Measurements from ENCODE around the gene LRRFIP2. TPM values are rescaled to one million over a fixed set of nuclear protein-coding genes. Genes with fewer than 3 reads are reported as not detected.
"Not testable (repeated sequence)": the region's sequence is repeated elsewhere in the genome, so short reads cannot be mapped to it uniquely, and the experiment has no call there.

Gene LRRFIP2, protein sequence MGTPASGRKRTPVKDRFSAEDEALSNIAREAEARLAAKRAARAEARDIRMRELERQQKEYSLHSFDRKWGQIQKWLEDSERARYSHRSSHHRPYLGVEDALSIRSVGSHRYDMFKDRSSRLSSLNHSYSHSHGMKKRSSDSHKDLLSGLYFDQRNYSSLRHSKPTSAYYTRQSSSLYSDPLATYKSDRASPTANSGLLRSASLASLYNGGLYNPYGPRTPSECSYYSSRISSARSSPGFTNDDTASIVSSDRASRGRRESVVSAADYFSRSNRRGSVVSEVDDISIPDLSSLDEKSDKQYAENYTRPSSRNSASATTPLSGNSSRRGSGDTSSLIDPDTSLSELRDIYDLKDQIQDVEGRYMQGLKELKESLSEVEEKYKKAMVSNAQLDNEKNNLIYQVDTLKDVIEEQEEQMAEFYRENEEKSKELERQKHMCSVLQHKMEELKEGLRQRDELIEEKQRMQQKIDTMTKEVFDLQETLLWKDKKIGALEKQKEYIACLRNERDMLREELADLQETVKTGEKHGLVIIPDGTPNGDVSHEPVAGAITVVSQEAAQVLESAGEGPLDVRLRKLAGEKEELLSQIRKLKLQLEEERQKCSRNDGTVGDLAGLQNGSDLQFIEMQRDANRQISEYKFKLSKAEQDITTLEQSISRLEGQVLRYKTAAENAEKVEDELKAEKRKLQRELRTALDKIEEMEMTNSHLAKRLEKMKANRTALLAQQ
- polyA plus RNA-seq (2012; ENCODE audit: insufficient read depth, insufficient read length), result 40.1 TPM

- peak; percentile 59 for DNase-seq (ENCODE audit: low read depth, low spot score)
- peak within 1 kb of the TSS; percentile 64 for H3K4me3 ChIP-seq (ENCODE audit: low read length)
Observed at GRCh38 chr3:37174532-37175126, at the start of gene LRRFIP2. Gene LRRFIP2 (minus strand): TSS chr3:37174582. CDS start chr3:37148983, 25,599 bp downstream.

GRCh38 chr3:37223576-37223975, 49.2 kb upstream of the LRRFIP2 start:
- no peak overlapping the region; the same call in 1 of the 2 replicates for H3K4me3 ChIP-seq (ENCODE audit: low read length)
- no peak for DNase-seq (ENCODE audit: low read depth, low spot score)

DNA sequence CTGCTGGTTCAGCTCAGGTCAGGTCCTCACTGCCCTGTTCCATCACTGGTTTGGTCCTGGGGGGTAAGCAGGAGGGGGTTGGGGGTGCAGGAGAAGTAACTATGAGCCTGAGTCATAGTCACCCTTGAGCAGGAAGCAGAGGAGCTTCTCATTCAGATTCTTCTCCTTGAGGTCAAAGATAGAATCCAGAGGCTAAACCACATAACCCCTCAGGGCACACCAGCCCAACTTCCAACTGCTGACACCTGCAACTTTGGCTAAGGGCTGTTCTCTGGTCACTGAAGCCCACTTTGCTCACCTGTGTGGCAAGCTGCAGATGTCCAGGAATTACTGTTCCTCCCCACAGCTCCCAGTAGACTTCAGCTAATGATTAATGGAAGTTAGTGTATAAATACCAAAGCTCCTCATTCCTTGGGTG, 48.8 kb upstream of the LRRFIP2 start:
- DNase-seq (ENCODE audit: low read depth, low spot score), result peak; percentile 89

DNA sequence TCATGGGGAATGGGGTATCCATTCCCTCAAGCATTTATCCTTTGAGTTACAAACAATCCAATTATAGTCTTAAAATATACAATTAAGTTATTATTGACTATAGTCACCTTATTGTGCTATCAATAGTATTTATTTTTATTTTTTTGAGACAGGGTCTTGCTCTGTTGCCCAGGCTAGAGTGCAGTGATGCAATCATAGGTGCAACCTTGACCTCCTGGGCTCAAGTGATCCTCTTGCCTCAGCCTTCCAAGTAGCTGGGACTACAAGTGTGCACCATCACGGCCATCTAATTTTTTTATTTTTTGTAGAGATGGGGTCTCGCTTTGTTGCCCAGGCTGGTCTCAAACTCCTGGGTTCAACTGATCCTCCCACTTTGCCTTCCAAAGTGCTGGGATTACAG, 48.2 kb upstream of the LRRFIP2 start:
- DNase-seq (ENCODE audit: low read depth, low spot score), result not testable (repeated sequence)

More for the DNA sequence above, 48.8 kb upstream of the LRRFIP2 start:
- H3K4me3 ChIP-seq (ENCODE audit: low read length), result no peak overlapping the region; the same call in 1 of the 2 replicates

GRCh38 chr3:37221407-37221806, 47.0 kb upstream of the LRRFIP2 start:
- no peak overlapping the region for H3K4me3 ChIP-seq (ENCODE audit: low read length)
- no peak for DNase-seq (ENCODE audit: low read depth, low spot score)

More for the DNA sequence above, 48.2 kb upstream of the LRRFIP2 start:
- not testable (repeated sequence) for H3K4me3 ChIP-seq (ENCODE audit: low read length)

DNA sequence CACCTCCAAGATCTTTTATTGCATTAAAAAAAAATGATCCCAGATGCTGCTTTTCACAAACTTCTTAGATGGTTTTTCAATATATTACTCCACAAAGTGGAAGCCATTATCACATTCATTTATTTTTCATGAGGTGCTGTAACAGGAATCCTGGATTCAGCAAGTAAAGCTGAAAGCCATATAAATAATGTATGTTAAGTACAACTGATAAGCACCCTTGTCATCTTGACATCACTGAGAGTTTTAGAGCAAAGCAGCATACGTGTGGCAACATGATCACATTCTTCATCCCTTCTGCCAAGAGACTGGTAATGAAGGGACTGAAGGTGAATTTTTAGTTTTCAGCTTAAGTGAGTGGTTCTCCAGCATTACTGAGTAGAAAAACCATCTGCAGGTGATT, 44.9 kb upstream of the LRRFIP2 start:
- DNase-seq (ENCODE audit: low read depth, low spot score), result no peak
- H3K4me3 ChIP-seq (ENCODE audit: low read length), result no peak overlapping the region

DNA sequence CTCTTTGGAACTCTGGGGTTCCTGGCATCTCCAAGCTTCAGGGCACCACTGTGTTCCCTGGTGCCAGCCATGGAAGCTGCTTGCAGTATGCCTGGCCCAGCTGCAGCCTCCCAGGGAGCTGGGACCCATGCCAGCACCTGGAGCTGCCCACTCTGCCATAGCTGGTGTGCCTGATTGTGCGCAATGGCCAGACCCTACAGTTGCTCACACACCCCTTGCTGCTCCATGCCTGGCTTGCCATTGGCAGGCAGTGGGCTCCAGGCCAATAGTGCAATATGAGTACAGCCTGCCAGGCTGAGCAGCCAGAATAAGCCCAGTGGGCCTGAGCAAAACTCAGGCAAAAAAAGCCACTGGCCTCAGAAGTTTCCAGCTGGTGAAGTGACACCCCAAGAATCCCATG, 43.8 kb upstream of the LRRFIP2 start:
- no peak overlapping the region for H3K4me3 ChIP-seq (ENCODE audit: low read length)
- DNase-seq (ENCODE audit: low read depth, low spot score), result no peak

GRCh38 chr3:37217098-37217849, 42.9 kb upstream of the LRRFIP2 start:
- peak overlapping the region; percentile 39 for H3K4me3 ChIP-seq (ENCODE audit: low read length)
- DNase-seq (ENCODE audit: low read depth, low spot score), result peak; percentile 85

DNA sequence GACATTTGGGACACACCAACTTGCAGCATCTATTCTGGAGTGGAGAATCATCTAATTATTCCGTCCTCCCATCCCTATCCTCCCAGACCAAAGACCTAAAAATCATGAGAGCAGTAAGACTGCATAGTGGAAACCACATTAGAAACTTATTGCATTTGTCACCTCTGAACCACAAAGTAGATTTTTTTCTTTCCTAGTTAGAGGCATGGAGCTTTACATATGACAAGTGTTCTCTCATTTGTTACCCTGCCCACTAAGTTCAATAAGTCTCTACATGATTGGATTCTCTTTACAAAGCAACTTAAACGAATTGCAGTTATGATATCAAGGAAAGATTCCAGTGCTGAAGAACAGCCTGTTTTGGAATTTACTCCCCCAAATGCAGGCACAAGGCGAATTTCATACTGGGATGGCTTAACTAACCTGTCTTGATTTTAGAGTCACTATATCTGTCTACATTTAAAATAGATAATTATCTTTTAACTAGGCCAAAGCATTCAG, 42.3 kb upstream of the LRRFIP2 start:
- peak; percentile 89 for DNase-seq (ENCODE audit: low read depth, low spot score)

GRCh38 chr3:37214076-37214475, 39.7 kb upstream of the LRRFIP2 start:
- no peak for DNase-seq (ENCODE audit: low read depth, low spot score)
- no peak overlapping the region for H3K4me3 ChIP-seq (ENCODE audit: low read length)

More for the DNA sequence above, 42.3 kb upstream of the LRRFIP2 start:
- peak overlapping the region; percentile 39 for H3K4me3 ChIP-seq (ENCODE audit: low read length)

GRCh38 chr3:37210230-37210629, 35.8 kb upstream of the LRRFIP2 start:
- no peak overlapping the region for H3K4me3 ChIP-seq (ENCODE audit: low read length)

DNA sequence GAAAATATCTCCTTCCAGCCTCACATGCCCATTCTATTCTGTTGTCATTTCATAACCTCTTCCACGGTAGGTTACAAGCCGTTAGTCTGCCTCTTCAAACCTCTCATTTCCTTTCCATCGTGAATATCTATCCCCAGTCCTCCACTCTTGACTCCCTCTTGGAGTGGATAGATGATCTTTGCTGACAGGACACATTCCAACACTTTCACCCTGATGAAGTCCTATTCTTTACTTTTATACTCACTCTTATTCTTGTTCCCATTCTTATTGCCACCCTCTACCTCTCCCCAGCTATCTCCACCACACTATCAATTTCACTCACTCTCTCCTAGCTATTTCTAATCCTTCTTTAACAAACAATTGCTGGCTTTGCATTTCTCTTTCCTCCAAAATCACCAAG, 34.2 kb upstream of the LRRFIP2 start:
- not testable (repeated sequence) for DNase-seq (ENCODE audit: low read depth, low spot score); H3K4me3 ChIP-seq (ENCODE audit: low read length)

More at GRCh38 chr3:37210230-37210629, 35.8 kb upstream of the LRRFIP2 start:
- DNase-seq (ENCODE audit: low read depth, low spot score), result no peak

GRCh38 chr3:37208008-37208407, 33.6 kb upstream of the LRRFIP2 start:
- not testable (repeated sequence) for H3K4me3 ChIP-seq (ENCODE audit: low read length); DNase-seq (ENCODE audit: low read depth, low spot score)

- not testable (repeated sequence) for H3K4me3 ChIP-seq (ENCODE audit: low read length); DNase-seq (ENCODE audit: low read depth, low spot score)
Observed at GRCh38 chr3:37206041-37206440, 31.7 kb upstream of the LRRFIP2 start.

- no peak overlapping the region for H3K4me3 ChIP-seq (ENCODE audit: low read length)
- no peak for DNase-seq (ENCODE audit: low read depth, low spot score)
Observed at GRCh38 chr3:37204314-37204713, 29.9 kb upstream of the LRRFIP2 start.

DNA sequence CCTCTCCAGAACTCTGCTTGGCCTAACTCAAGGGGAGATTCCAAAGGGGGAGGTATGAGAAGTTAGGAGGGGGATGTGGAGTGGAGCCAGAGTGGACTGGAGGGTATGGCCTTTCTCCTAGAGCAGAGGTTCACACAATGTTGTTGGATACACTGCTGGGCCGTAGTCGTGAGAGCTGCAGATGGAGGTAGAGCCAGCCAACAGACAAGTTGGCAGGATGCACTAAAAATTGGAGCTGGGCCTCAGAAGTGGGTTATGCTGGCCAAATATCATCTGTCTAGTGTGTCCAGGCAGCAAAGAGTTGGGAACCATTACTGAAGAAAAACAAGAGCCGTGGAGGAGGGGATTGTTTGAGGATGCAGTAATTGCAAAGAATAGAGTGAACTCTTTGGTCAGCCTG, 27.7 kb upstream of the LRRFIP2 start:
- DNase-seq (ENCODE audit: low read depth, low spot score), result no peak

GRCh38 chr3:37200141-37200540, 25.8 kb upstream of the LRRFIP2 start:
- H3K4me3 ChIP-seq (ENCODE audit: low read length), result no peak overlapping the region
- DNase-seq (ENCODE audit: low read depth, low spot score), result no peak

More for the DNA sequence above, 27.7 kb upstream of the LRRFIP2 start:
- no peak overlapping the region for H3K4me3 ChIP-seq (ENCODE audit: low read length)

DNA sequence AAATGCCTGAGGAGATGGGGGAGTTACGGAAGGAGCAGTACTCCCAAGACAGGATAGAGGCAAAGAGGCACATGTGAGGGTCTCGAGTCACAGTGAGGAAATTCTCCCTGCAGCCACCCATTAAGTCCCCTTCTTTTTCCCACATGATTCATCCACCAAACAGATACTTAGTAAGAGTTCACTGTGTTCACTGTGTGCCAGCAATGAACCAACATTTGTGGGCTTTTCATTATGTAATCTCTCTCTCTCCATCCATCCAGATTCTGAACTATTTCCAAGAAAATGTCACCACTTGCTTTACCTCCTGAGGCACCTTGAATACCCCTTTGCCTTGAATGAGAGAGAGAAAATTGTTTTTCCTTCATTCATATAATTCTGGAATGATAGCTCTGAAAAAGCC, 24.6 kb upstream of the LRRFIP2 start:
- no peak for DNase-seq (ENCODE audit: low read depth, low spot score)
- no peak overlapping the region for H3K4me3 ChIP-seq (ENCODE audit: low read length)

DNA sequence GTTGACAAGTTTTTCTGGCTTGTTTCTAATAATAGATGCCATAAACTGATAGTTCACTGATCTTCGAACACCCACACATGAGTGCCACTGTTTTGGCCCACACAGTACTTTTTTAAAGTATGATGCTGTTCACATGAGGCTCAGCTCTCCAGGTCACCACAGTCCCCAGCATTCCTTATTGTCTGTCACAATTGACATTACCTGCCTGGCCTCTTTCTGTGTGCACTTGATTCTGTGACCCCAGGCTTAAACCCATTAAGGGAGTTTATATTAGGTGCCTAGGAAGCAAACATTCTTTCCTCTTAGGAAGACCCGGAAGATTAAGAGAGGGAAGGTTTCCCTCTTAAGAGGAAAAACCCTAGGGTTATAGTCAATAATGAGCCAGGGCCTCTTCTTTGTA, 24.2 kb upstream of the LRRFIP2 start:
- DNase-seq (ENCODE audit: low read depth, low spot score), result no peak
- no peak overlapping the region for H3K4me3 ChIP-seq (ENCODE audit: low read length)
